Esophagus squamous epithelium (tissue), 4 donors: Measurements from ENCODE around the gene PFDN4.

Experiments
- POLR2A ChIP-seq, 4 donors: fragments of 450-650 bp; IDR thresholded peaks; one replicate each; pipeline ENCODE4 v1.6.1; 2017; ENCODE audit warnings: antibody characterized with exemption in 4 of 4, mild to moderate bottlenecking in 4 of 4, moderate library complexity in 3 of 4
- TF ChIP-seq, protein P1 (sequence below), 6 experiments: fragments of 450-650 bp in 4 of 6; fragments of 200-600 bp in 2 of 6; sonication (generic) in 2 of 6; IDR thresholded peaks; one replicate each; pipeline ENCODE4 v1.5.1; 2016 to 2019; ENCODE audit warnings: antibody characterized with exemption in 6 of 6, mild to moderate bottlenecking in 4 of 6, moderate library complexity in 4 of 6

- TF ChIP-seq, protein P1, sequence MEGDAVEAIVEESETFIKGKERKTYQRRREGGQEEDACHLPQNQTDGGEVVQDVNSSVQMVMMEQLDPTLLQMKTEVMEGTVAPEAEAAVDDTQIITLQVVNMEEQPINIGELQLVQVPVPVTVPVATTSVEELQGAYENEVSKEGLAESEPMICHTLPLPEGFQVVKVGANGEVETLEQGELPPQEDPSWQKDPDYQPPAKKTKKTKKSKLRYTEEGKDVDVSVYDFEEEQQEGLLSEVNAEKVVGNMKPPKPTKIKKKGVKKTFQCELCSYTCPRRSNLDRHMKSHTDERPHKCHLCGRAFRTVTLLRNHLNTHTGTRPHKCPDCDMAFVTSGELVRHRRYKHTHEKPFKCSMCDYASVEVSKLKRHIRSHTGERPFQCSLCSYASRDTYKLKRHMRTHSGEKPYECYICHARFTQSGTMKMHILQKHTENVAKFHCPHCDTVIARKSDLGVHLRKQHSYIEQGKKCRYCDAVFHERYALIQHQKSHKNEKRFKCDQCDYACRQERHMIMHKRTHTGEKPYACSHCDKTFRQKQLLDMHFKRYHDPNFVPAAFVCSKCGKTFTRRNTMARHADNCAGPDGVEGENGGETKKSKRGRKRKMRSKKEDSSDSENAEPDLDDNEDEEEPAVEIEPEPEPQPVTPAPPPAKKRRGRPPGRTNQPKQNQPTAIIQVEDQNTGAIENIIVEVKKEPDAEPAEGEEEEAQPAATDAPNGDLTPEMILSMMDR (IDR thresholded peaks at IDR 0.05), result no peak
- no peak for TF ChIP-seq POLR2A (IDR thresholded peaks at IDR 0.05)
Observed at GRCh38 chr20:54256202-54256601, 48.3 kb downstream of the PFDN4 start.
